Cardiac muscle cell (in vitro differentiated cells and primary cell): ENCODE results near the gene RSU1. TPM values are rescaled to one million over a fixed set of nuclear protein-coding genes. Genes with fewer than 3 reads are reported as not detected.

Source experiments
- DNase-seq, 2 donors: peaks; one replicate each; pipeline versions ENCODE4 v3.0.0 to v3.0.0-alpha.2; 2010 to 2017; ENCODE audit warnings: low read depth in 1 of 2, low spot score in 1 of 2
- H3K27ac ChIP-seq: fragments of 200-600 bp; sonication (generic); 2 replicates; pipeline ENCODE4 v1.5.1; 2016
- H3K27me3 ChIP-seq: fragments of 200-600 bp; sonication (generic); 2 replicates; pipeline ENCODE4 v1.6.0; 2016; ENCODE audit warnings: control low read depth
- H3K36me3 ChIP-seq: fragments of 200-600 bp; sonication (generic); 2 replicates; pipeline ENCODE4 v1.5.1; 2016; ENCODE audit warnings: control low read depth
- H3K4me1 ChIP-seq: fragments of 200-600 bp; sonication (generic); 2 replicates; pipeline ENCODE4 v1.8.1; 2017; ENCODE audit warnings: low read depth, mild to moderate bottlenecking, mixed run types
- H3K4me3 ChIP-seq: fragments of 200-600 bp; sonication (generic); 2 replicates; pipeline ENCODE4 v1.5.1; 2016; ENCODE audit warnings: mild to moderate bottlenecking
- H3K9me3 ChIP-seq: fragments of 200-600 bp; sonication (generic); 2 replicates; pipeline ENCODE4 v1.5.1; 2017; ENCODE audit warnings: low read depth, mild to moderate bottlenecking, control low read depth
- polyA plus RNA-seq: library from polyadenylated mRNA; unstranded; fragments of >200 nt; fragmentation: Nextera tagmentation; extraction: Ambion mirVana; gene quantifications from 2 replicates; pipeline ENCODE4 v1.2.1, GENCODE V29; 2016
- total RNA-seq: library from RNA; depleted of rRNA; stranded (reverse); fragments of >200 nt; gene quantifications from 2 replicates; pipeline ENCODE4 v1.2.3, GENCODE V29; 2016
- TF ChIP-seq, protein P1 (sequence below): IDR thresholded peaks from 2 replicates; pipeline ENCODE4 v1.5.1; 2012; ENCODE audit warnings: low read depth, mild to moderate bottlenecking, low read length

The RSU1 gene
- total and polyA plus RNA-seq, 2 experiments from 2014 or later: 18.4 to 69.7 TPM

DNA sequence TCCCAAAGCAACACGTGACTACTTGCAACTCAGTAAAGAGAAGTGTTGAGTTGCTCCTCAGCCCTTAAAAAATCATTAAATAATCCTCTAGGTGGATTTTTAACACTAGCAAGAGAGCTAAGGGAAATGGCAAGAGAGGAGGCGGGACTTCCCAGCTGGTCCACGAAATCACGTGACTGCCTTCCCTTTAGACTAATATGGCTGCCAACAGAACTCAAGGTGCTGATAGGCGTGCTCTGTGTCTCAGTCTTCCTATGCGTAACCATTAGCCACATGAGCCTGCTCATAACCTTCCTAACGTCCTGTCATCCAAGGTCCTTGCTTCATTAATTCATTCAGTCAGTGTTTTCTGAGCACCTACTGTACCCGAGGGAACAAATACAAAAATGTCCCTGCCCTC, 66.0 kb downstream of the RSU1 start:
- TF ChIP-seq, protein P1, sequence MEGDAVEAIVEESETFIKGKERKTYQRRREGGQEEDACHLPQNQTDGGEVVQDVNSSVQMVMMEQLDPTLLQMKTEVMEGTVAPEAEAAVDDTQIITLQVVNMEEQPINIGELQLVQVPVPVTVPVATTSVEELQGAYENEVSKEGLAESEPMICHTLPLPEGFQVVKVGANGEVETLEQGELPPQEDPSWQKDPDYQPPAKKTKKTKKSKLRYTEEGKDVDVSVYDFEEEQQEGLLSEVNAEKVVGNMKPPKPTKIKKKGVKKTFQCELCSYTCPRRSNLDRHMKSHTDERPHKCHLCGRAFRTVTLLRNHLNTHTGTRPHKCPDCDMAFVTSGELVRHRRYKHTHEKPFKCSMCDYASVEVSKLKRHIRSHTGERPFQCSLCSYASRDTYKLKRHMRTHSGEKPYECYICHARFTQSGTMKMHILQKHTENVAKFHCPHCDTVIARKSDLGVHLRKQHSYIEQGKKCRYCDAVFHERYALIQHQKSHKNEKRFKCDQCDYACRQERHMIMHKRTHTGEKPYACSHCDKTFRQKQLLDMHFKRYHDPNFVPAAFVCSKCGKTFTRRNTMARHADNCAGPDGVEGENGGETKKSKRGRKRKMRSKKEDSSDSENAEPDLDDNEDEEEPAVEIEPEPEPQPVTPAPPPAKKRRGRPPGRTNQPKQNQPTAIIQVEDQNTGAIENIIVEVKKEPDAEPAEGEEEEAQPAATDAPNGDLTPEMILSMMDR: no peak
- Histone ChIP-seq H3K9me3 (no peaks in the 10 kb centered on the region), H3K4me3 (no peak overlapping the region), H3K4me1 (no peaks in the 10 kb centered on the region), H3K27me3 (no peaks in the 10 kb centered on the region), H3K36me3 (peaks cover 3% of the 10 kb centered on the region), H3K27ac (no peak overlapping the region)
- no peak for DNase-seq

DNA sequence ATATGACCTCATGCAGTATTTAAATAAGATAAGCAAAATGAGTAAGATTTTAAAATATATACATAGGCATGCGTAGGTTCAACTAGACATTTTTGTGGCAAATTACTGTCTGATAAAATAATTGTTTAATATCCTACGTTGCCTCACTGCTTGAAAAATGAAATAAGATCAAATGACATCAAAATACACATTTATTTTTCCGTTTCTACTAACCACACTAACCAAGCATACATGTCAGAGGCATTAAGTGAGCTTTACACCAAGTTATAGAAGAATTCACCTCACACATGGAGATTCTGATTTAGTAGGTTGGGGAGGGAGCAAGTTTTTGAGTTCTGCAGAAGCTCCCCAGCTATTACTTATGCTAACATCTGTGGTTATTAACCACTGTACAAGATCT, 66.8 kb downstream of the RSU1 start:
- TF ChIP-seq, protein P1: no peak
- DNase-seq: no peak

DNA sequence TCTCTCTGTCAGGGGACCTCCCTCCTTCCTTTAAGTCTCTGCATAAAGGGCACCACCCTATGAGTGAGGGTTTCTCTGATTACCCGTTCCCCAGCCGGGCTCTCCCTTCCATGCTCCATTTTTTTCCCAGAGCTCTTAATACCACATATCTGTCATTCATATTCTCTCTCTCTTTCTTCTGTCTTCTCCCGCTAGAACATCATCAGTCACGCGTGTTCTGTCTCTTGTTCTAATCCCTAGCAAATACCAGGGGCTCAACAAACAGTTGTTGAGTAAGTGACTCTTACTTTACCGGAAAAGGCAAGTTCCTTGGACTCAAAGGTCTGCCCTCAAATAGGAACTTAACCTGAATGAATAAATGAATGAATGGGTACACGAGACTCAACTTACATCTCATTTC, 68.5 kb downstream of the RSU1 start:
- Histone ChIP-seq H3K36me3 (peaks cover 3% of the 10 kb centered on the region), H3K4me1 (no peaks in the 10 kb centered on the region), H3K27ac (no peak overlapping the region), H3K27me3 (no peaks in the 10 kb centered on the region), H3K9me3 (no peaks in the 10 kb centered on the region), H3K4me3 (no peak overlapping the region)
- TF ChIP-seq, protein P1: no peak
- DNase-seq: no peak

More for the DNA sequence above, 66.8 kb downstream of the RSU1 start:
- H3K9me3 ChIP-seq: no peaks in the 10 kb centered on the region
- no peak overlapping the region for H3K27ac ChIP-seq
- no peaks in the 10 kb centered on the region for H3K27me3 ChIP-seq
- H3K4me1 ChIP-seq: no peaks in the 10 kb centered on the region
- H3K36me3 ChIP-seq: peaks cover 3% of the 10 kb centered on the region
- H3K4me3 ChIP-seq: no peak overlapping the region

DNA sequence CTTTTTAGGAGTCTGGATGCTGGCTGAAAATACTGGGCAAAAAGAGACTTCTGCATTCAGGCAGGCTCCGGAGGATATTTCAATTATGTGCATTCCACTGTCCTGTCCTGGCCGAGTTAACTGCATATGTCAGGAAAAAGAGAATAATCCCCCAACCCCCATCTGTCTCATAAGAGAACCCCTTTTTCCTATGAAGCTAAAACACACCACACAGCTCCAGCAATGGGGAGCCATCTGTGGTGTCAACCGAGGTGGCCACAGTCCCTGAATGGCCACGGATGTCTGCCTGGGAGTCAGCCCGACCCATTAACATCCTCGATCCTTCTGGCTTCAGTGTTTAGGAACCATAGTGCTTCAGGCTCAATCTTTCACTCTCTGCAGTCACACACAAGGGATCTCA, 70.4 kb downstream of the RSU1 start:
- Histone ChIP-seq H3K27ac (no peak overlapping the region), H3K4me3 (no peak overlapping the region), H3K27me3 (no peaks in the 10 kb centered on the region), H3K36me3 (peaks cover 3% of the 10 kb centered on the region), H3K4me1 (no peaks in the 10 kb centered on the region), H3K9me3 (no peaks in the 10 kb centered on the region)
- DNase-seq: no peak
- TF ChIP-seq, protein P1: no peak

DNA sequence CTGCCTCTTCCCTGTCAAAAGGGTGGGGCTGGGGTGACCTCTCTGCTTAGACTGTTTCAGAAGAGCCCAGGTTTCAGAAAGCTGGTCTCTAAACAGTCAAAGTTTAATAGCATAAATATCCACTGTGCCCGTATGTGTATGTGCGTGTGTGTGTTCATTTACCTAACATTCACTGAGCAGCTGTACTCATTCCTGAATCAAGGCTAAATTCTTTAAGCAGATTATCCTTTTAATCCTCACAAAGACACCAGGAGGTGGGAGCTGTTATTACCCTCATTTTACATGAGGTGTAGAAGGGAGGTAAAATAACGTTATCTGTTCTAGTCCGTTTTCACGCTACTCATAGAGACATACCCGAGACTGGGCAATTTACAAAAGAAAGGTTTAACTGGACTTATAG, 72.2 kb downstream of the RSU1 start:
- Histone ChIP-seq H3K27ac (no peak overlapping the region), H3K4me1 (no peaks in the 10 kb centered on the region), H3K27me3 (no peaks in the 10 kb centered on the region), H3K36me3 (no peaks in the 10 kb centered on the region), H3K4me3 (no peak overlapping the region), H3K9me3 (no peaks in the 10 kb centered on the region)
- no peak for DNase-seq
- TF ChIP-seq, protein P1: no peak
